A549 (cell line): ENCODE results near the gene MOSPD3. TPM values are rescaled to one million over a fixed set of nuclear protein-coding genes. Genes with fewer than 3 reads are reported as not detected.

ENCODE experiments used
- ATAC-seq, 2 experiments: fragments of 200-7000 bp in 1 of 2; fragments of >200 bp in 1 of 2; cut with Nextera tagmentation in 1 of 2; cut with Tn5 transposase in 1 of 2; 3 replicates each; pipeline versions ENCODE4 v1.8.0 to v1.9.1; 2018 to 2020; ENCODE audit warnings: mild to moderate bottlenecking in 1 of 2, moderate library complexity in 1 of 2
- CTCF ChIA-PET: fragments of 300-600 bp; sonication (Branson Sonifier 250); formaldehyde crosslinking; extraction: SDS; loops from one replicate; lab custom pipeline; 2021; ENCODE audit warnings: antibody characterized with exemption, inconsistent platforms; lab: Yijun Ruan, JAX
- POLR2A ChIA-PET: fragments of 350-600 bp; formaldehyde crosslinking; extraction: SDS; loops from one replicate; lab custom pipeline; 2021; ENCODE audit warnings: antibody characterized with exemption, inconsistent platforms; lab: Yijun Ruan, JAX
- DNase-seq, 2 experiments: peaks; one replicate each; pipeline versions ENCODE4 v3.0.0 to v3.0.0-alpha.2; 2011 to 2016; ENCODE audit warnings: low read depth in 1 of 2, low spot score in 1 of 2
- FAIRE-seq: peaks from 2 replicates; lab custom pipeline; 2011; peaks lifted over from hg19 to GRCh38; lab: Jason Lieb, UNC
- H3K27ac ChIP-seq, 2 experiments: fragments of >200 bp; sonication (Bioruptor Twin); formaldehyde crosslinking; 3 replicates each; pipeline ENCODE4 v1.5.1; 2016 to 2017
- H3K4me1 ChIP-seq: fragments of >200 bp; sonication (Bioruptor Twin); formaldehyde crosslinking; 3 replicates; pipeline ENCODE4 v1.6.1; 2016
- H3K4me2 ChIP-seq: fragments of >200 bp; sonication (Bioruptor Twin); formaldehyde crosslinking; 3 replicates; pipeline ENCODE4 v1.6.1; 2016
- H3K4me3 ChIP-seq: fragments of >200 bp; sonication (Bioruptor Twin); formaldehyde crosslinking; 3 replicates; pipeline ENCODE4 v1.5.1; 2016
- H3K9me3 ChIP-seq: fragments of >200 bp; sonication (Bioruptor Twin); formaldehyde crosslinking; 3 replicates; pipeline ENCODE4 v1.6.1; 2016
- BCL3 ChIP-seq: fragments of >200 bp; sonication (Bioruptor Twin); formaldehyde crosslinking; IDR thresholded peaks from 3 replicates; pipeline ENCODE4 v1.6.1; 2016
- CHD4 ChIP-seq: fragments of 200-600 bp; sonication (generic); IDR thresholded peaks from 2 replicates; pipeline ENCODE4 v1.6.1; 2016; ENCODE audit warnings: antibody characterized with exemption, mild to moderate bottlenecking, borderline replicate concordance
- E2F6 ChIP-seq: IDR thresholded peaks from 2 replicates; pipeline ENCODE4 v1.6.1; 2012; ENCODE audit warnings: low read depth, borderline replicate concordance
- EHF ChIP-seq: fragments of 250-450 bp; sonication (Bioruptor Pico); IDR thresholded peaks from 2 replicates; pipeline ENCODE4 v1.5.0; 2020; ENCODE audit warnings: mild to moderate bottlenecking
- ELK1 ChIP-seq: fragments of 150-350 bp; IDR thresholded peaks from 2 replicates; pipeline ENCODE4 v1.6.1; 2014; ENCODE audit warnings: low read depth, mild to moderate bottlenecking, low read length
- FOSL2 ChIP-seq, 2 experiments: fragments of 450-650 bp in 1 of 2; fragments of >200 bp in 1 of 2; sonication (Bioruptor Twin) in 1 of 2; formaldehyde crosslinking; IDR thresholded peaks; 2 replicates each; pipeline versions ENCODE4 v1.5.0 to v1.6.1; 2016 to 2020; ENCODE audit warnings: mild to moderate bottlenecking in 1 of 2, moderate library complexity in 1 of 2
- GATA3 ChIP-seq: IDR thresholded peaks from 2 replicates; pipeline ENCODE4 v1.6.1; 2012; ENCODE audit warnings: borderline replicate concordance
- HES2 ChIP-seq: fragments of >200 bp; sonication (Bioruptor Twin); formaldehyde crosslinking; IDR thresholded peaks from 2 replicates; pipeline ENCODE4 v1.6.1; 2016
- HMGXB4 ChIP-seq: fragments of 250-450 bp; sonication (Bioruptor Pico); IDR thresholded peaks from 2 replicates; pipeline ENCODE4 v1.5.0; 2021; ENCODE audit warnings: mild to moderate bottlenecking, moderate library complexity, borderline replicate concordance
- JUN ChIP-seq, 2 experiments: fragments of >200 bp; sonication (Bioruptor Twin); formaldehyde crosslinking; IDR thresholded peaks; 2 replicates in 1 of 2; 3 replicates in 1 of 2; pipeline ENCODE4 v1.6.1; 2016 to 2017
- JUNB ChIP-seq: fragments of >200 bp; sonication (Bioruptor Twin); formaldehyde crosslinking; IDR thresholded peaks from 2 replicates; pipeline ENCODE4 v1.6.1; 2016
- KDM1A ChIP-seq: fragments of 200-600 bp; sonication (generic); IDR thresholded peaks from 2 replicates; pipeline ENCODE4 v1.6.1; 2016; ENCODE audit warnings: low read depth, mild to moderate bottlenecking
- MAFK ChIP-seq: fragments of 450-650 bp; IDR thresholded peaks from 2 replicates; pipeline ENCODE4 v1.6.1; 2014; ENCODE audit not compliant: partially characterized antibody
- MAX ChIP-seq: IDR thresholded peaks from 2 replicates; pipeline ENCODE4 v1.6.1; 2012
- MYC ChIP-seq: IDR thresholded peaks from 2 replicates; pipeline ENCODE4 v1.6.1; 2012; ENCODE audit warnings: mild to moderate bottlenecking, inconsistent platforms, low read length, improper control_type of control experiment, borderline replicate concordance
- NFE2L2 ChIP-seq: fragments of 150-350 bp; conservative IDR thresholded peaks from 2 replicates; pipeline ENCODE4 v1.6.1; 2014; ENCODE audit warnings: low read length
- PHF8 ChIP-seq: fragments of 200-600 bp; sonication (generic); IDR thresholded peaks from 2 replicates; pipeline ENCODE4 v1.6.1; 2016; ENCODE audit warnings: low read depth, mild to moderate bottlenecking, antibody characterized with exemption, moderate library complexity, borderline replicate concordance
- RCOR1 ChIP-seq: fragments of 150-350 bp; IDR thresholded peaks from 2 replicates; pipeline ENCODE4 v1.6.1; 2014; ENCODE audit warnings: antibody characterized with exemption, low read length, low read depth
- RFX5 ChIP-seq: fragments of 450-650 bp; IDR thresholded peaks from 2 replicates; pipeline ENCODE4 v1.7.1; 2014; ENCODE audit warnings: antibody characterized with exemption, mild to moderate bottlenecking, moderate library complexity
- RNF2 ChIP-seq: fragments of 200-600 bp; sonication (generic); IDR thresholded peaks from 2 replicates; pipeline ENCODE4 v1.6.1; 2016; ENCODE audit warnings: low read depth, mild to moderate bottlenecking, antibody characterized with exemption, moderate library complexity, borderline replicate concordance
- TFCP2L1 ChIP-seq: fragments of 250-450 bp; sonication (Bioruptor Pico); IDR thresholded peaks from 2 replicates; pipeline ENCODE4 v1.5.0; 2021; ENCODE audit warnings: mild to moderate bottlenecking
- TP53 ChIP-seq: fragments of 250-450 bp; sonication (Bioruptor Pico); IDR thresholded peaks from 2 replicates; pipeline ENCODE4 v1.5.0; 2021; ENCODE audit warnings: mild to moderate bottlenecking, moderate library complexity
- ZC3H11A ChIP-seq: fragments of 450-650 bp; IDR thresholded peaks from 2 replicates; pipeline ENCODE4 v1.6.1; 2014; ENCODE audit warnings: antibody characterized with exemption, mild to moderate bottlenecking
- ZNF302 ChIP-seq: fragments of 250-450 bp; sonication (Bioruptor Pico); IDR thresholded peaks from 2 replicates; pipeline ENCODE4 v1.9.0; 2021; ENCODE audit warnings: inconsistent platforms, mild to moderate bottlenecking, moderate library complexity
- WGBS: methylation state at CpG from one replicate; pipeline ENCODE4 v1.1.6; 2017; ENCODE audit errors: missing lambda C conversion rate; 5-methylcytosine and 5-hydroxymethylcytosine counted together
- polyA plus RNA-seq, 4 experiments: library from polyadenylated mRNA; depleted of rRNA in 3 of 4; stranded (reverse); fragments of >200 nt; fragmentation: RNase III in 1 of 4; extraction: RNeasy Plus Mini Kit Qiagen cat#74134 plus additional on column Dnase treatment in 1 of 4; gene quantifications; 2 replicates in 3 of 4; 3 replicates in 1 of 4; pipeline ENCODE4 v1.2.3, GENCODE V29; 2011 to 2017

MOSPD3 gene
- polyA plus RNA-seq, 2 of the 4 experiments (the other 2 are of a cell fraction), result 6.1 to 14.8 TPM

GRCh38 chr7:100614308-100614861 lies 2.0 kb downstream of the MOSPD3 start (continued):
- no peak for TF ChIP-seq GATA3

- H3K4me2 ChIP-seq, result no peak overlapping the region
- DNase-seq (no peak), ATAC-seq (no peak), FAIRE-seq (no peak)
- WGBS, result 83% methylated on average over 6 of the region's 6 CpGs
- CTCF ChIA-PET, result interaction anchor here (0.9 to 2.5 kb wide), 4 partner anchors 9 to 85 kb away, joined by 3 to 19 read pairs (median 4); partner anchors contain the start of gene POP7
- no peak for TF ChIP-seq FOSL2 (IDR thresholded peaks at IDR 0.05)
- TF ChIP-seq FOSL2 (CRISPR knock-in tag; IDR thresholded peaks at IDR 0.05), result no peak
- TF ChIP-seq CHD4, result no peak
- TF ChIP-seq EHF, result no peak
- TF ChIP-seq JUN (IDR thresholded peaks at IDR 0.05), result no peak
- no peak for TF ChIP-seq TFCP2L1 (CRISPR knock-in tag)
- TF ChIP-seq JUNB, result no peak
- no peak for TF ChIP-seq HES2
- TF ChIP-seq ELK1, result no peak
- no peaks in the 10 kb centered on the region for H3K9me3 ChIP-seq
- H3K4me3 ChIP-seq, result no peak overlapping the region
- no peaks in the 10 kb centered on the region for H3K4me1 ChIP-seq
- POLR2A ChIA-PET, result no interaction called here
- H3K27ac ChIP-seq, result no peak overlapping the region
These were observed 7.9 kb downstream of the MOSPD3 start for GRCh38 chr7:100620239-100620638.

- no peak for TF ChIP-seq RNF2
- no peak for TF ChIP-seq ZNF302 (CRISPR knock-in tag)
- TF ChIP-seq E2F6, result no peak
- H3K9me3 ChIP-seq, result no peaks in the 10 kb centered on the region
- no peak overlapping the region for H3K27ac ChIP-seq
- WGBS, result 87% methylated on average over 23 of the region's 23 CpGs
- H3K4me1 ChIP-seq, result no peaks in the 10 kb centered on the region
- H3K4me3 ChIP-seq, result no peak overlapping the region
- H3K4me2 ChIP-seq, result no peak overlapping the region
- ChIA-PET CTCF (interaction anchor here (0.9 to 2.5 kb wide), 6 partner anchors 9 to 232 kb away, joined by 3 to 19 read pairs (median 3); partner anchors contain the start of genes POP7 and SLC12A9), POLR2A (interaction anchor here (0.8 kb wide), 1 partner anchor 8 kb away, joined by 4 read pairs; the partner anchor contains the start of gene MOSPD3)
- ATAC-seq (no peak), DNase-seq (no peak), FAIRE-seq (no peak)
These were observed 8.5 kb downstream of the MOSPD3 start for GRCh38 chr7:100620804-100621203.

- DNase-seq (no peak), FAIRE-seq (no peak), ATAC-seq (no peak)
- Histone ChIP-seq H3K4me3 (no peak overlapping the region), H3K9me3 (no peaks in the 10 kb centered on the region), H3K27ac (no peak overlapping the region), H3K4me1 (0 out of 3 replicates have a peak, but pooled peaks cover 4% of the 10 kb centered on the region), H3K4me2 (no peak overlapping the region)
- WGBS, result 62% methylated on average over 8 of the region's 8 CpGs
- POLR2A ChIA-PET, result no interaction called here
- CTCF ChIA-PET, result interaction anchor here (1.0 to 1.4 kb wide), 5 partner anchors 8 to 231 kb away, joined by 3 to 5 read pairs (median 3); partner anchors contain the start of genes POP7 and SLC12A9
- no peak for TF ChIP-seq MYC
- no peak for TF ChIP-seq PHF8
- TF ChIP-seq BCL3, result no peak
- TF ChIP-seq MAFK, result no peak
- TF ChIP-seq HMGXB4 (CRISPR knock-in tag), result no peak
- no peak for TF ChIP-seq KDM1A
- TF ChIP-seq RFX5, result no peak
- no peak for TF ChIP-seq NFE2L2
- no peak for TF ChIP-seq HES2
- no peak for TF ChIP-seq JUN (IDR thresholded peaks at IDR 0.05)
- no peak for TF ChIP-seq RCOR1
- no peak for TF ChIP-seq MAX
- no peak for TF ChIP-seq ELK1
- no peak for TF ChIP-seq ZC3H11A
- no peak for TF ChIP-seq TP53 (CRISPR knock-in tag)
- no peak for TF ChIP-seq RNF2
These were observed 9.2 kb downstream of the MOSPD3 start for GRCh38 chr7:100621554-100621953.
